SIG-M5 (cell line): Measurements from ENCODE around the gene ZNF620.
"Not testable (repeated sequence)": the region's sequence is repeated elsewhere in the genome, so short reads cannot be mapped to it uniquely, and the experiment has no call there.

Experiments used
- DNase-seq: peaks from one replicate; lab custom pipeline; 2025; lab: John Stamatoyannopoulos, UW

The ZNF620 gene

DNA sequence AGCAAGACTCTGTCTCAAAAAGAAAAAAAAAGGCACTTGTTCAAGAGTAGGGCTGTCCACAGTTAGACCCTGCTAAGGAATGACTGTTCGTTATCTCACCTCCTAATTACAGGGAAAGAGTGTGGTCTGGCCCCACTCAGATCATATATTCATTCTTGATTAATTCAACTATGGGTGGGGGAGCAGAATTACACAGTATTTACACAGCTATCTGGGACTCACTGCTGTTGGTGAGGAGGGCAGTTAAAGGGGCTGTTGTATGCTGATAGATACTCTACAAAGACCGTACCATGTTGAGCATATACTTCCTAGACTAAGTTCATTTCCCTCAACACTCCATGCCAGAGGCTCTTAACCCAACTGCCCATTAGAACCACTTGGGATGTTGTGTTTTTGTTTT lies 3.8 kb upstream of the ZNF620 start:
- no peak for DNase-seq

DNA sequence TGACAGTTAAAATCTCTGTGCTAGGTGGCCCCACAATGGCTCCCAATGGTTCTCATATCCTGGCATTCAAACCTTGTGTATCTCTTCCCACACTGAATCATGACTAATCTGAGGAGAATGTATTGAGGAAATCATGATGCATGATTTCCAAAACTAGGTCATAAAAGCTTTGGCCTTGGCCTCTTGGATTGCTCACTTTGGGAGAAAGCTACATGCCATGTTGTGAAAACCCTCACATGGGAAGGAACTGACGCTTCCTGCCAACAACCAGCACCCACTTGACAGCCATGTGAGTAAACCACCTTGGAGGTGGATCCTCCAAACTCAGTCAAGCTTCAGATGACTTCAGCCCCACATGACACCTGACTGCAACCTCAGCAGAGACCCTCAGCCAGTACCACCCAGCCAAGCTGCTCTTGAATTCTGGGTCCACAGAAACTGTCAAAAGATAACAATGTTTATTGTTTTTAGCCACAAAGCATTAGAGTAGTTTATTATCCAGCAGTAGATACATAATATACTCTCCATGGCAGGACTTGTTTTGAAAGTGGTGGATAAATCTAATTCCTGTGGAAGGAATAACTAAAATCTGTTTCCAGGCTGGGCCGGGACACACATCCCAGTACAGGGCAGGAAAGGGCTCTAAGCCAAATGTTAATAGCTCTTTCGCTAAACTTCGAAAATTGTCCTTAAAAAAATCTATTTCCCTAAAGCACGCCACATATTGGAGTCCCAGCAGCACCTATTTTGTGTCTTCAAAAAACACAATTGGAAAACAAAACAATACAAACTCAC lies 1.0 kb upstream of the ZNF620 start:
- DNase-seq, result no peak

DNA sequence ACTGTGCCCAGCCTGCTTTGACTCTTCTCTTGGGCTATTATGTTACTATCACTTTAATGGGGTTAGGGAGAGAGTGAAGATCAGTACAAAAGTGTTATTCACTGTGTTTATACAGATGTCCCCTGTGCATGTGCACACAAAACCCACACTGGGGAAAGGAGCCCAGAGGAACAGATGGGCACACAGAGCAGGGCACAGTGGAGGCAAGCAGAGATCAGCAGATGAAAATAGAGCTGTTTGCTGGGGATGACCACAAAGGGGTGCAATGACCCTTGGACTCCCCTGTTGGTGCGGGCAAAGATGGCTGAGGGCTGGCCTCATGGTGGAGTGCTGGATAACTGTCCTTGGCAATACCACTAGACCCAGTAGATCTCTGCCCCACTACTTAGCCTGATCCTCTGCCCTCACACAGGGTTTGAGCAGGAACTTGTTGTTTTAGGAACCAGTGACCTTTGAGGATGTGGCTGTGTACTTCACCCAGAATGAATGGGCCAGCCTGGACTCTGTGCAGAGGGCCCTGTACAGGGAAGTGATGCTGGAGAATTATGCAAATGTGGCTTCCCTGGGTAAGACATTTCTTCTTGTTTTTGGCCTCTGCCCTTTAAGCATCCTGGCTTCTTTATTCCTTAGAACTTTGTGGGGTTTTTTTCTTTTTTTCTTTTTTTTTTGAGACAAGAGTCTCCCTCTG lies 5.3 kb downstream of the ZNF620 start:
- DNase-seq, result no peak

DNA sequence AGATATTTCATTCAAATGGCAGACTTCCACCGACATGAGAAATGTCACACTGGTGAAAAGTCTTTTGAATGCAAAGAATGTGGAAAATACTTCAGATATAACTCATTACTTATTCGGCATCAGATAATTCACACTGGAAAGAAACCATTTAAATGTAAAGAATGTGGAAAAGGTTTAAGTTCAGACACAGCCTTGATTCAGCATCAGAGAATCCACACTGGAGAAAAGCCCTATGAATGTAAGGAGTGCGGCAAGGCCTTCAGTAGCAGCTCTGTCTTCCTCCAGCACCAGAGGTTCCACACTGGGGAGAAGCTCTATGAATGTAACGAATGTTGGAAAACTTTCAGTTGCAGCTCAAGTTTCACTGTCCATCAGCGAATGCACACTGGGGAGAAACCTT lies 10.4 kb downstream of the ZNF620 start:
- no peak for DNase-seq

DNA sequence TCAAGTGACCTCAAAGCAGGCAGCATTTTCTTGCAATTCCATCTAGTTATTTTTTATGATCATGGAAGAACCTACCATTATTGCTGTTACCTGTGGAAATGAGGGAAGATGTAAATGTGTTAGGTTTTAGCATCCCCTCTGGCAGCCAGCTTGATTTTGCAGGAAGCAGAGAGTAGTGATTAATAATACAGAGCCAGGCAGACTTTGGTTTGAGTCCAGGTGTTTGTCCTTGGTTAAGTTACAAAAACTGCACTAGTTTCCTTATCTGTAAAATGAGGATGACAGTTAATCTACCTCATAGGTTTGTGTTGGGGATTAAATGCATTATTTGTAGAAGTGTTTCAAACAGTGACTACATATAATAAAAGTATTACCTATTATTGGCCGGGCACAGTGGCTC lies 12.2 kb downstream of the ZNF620 start:
- no peak for DNase-seq

DNA sequence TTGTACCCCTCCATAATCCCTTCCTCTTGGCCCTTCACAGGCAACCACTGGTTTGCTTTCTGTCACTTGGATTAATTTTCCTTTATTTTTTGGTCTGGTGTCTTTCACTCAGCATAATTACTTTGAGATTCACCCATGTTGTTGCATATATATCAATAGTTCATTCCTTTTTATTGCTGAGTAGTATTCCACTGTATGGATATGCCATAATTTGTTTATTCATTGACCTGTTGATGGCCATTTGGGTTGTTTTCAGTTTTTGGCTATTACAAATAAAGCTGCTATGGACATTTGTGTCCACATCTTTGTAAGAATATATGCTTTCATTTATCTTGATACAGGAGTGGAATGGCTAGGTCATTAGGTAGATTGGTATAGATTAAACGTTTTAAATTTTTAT lies 13.0 kb downstream of the ZNF620 start:
- DNase-seq, result no peak

DNA sequence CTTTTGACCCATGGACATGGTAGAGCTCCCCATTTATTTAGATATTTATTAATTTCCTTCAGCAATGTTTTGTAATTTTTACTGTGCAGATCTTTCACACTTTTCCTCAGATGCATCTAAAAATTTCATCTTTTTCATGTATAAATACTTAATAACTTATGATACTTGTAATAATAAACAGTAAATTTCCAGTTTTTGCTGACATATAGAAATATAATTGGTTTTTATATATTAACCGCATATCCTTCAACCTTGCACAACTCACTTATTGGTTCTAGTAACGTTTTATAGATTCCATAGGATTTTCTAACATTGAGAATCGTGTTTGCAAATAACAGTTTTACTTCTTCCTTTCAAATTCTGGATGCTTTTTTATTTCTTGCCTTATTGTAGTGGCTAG lies 15.4 kb downstream of the ZNF620 start:
- no peak for DNase-seq

DNA sequence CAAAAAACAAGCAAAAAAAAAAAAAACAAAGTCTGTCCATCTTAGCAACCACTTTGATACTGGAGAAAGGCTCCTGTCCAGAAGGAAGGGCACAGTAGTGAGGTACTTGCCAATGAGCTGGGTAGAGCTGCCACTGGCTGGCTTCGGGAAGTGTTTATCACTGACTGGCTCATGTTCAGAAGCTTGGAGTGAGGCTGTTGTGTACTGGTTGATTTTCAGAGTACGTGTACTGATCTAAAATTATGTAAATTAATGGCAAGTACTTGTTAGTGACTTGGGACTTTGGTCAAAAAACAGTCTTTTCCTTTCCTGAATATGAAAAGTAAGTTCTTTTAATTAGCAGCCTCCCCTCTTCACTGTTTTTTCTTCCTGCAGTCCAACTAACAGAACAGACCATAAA lies 17.9 kb downstream of the ZNF620 start:
- DNase-seq, result no peak

DNA sequence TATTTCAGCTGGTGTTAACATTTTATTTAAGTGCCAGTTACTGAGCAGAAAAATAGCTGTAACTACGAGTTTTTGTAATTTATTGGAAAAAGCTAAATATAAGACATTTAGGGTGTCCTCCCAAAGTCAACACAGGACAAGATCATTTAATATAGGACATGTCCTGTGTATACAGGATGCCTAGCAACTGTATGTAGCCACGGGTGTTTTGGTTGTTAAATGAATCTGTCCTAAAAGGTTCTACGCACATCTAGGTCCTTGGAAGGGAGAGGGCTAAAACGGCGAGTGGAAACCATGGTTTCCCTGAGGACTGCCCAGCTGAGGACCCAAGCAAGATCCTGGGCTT lies 18.4 kb downstream of the ZNF620 start:
- DNase-seq, result no peak

DNA sequence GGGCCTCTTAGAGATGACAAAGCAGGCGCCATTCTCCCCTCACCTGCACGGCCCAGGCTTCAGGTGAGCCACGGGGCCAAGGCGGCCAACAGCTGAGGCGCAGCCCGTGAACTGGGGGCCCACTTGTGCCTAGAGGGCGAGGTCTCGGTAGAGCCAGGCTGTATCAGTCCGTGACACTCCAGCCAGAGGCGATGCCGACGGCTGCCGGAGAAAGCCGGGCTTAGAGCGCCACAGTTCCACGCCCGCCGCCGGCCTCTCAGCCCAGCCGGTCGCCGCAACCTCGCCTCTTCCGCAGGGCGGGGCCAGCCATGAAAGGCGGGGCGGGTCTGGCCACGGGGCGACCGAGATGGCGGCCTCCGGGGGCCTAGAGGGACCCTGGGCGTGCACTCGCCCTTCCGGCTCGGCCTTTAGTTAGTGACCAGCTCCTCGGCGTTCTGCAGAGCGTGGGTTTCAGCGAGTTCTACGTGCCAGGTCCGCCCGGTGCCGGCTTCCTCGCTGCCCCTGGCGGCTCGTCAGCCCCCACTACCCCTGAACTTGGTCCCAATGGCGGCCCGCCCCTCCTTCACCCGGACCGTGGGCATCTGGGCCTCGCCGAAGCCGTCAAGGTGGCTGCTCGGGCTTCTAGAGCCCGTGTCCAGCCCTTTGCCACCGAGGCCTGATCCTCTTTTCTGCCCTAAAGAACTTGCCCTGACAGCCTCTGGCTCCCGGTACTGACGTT lies 18.9 kb downstream of the ZNF620 start, which contains the start of gene ZNF621:
ZNF621 (plus strand) TSS at position 393 of the 718 bp plus-strand sequence. CDS start 881 bp downstream, outside the sequence.
- DNase-seq, result no peak

DNA sequence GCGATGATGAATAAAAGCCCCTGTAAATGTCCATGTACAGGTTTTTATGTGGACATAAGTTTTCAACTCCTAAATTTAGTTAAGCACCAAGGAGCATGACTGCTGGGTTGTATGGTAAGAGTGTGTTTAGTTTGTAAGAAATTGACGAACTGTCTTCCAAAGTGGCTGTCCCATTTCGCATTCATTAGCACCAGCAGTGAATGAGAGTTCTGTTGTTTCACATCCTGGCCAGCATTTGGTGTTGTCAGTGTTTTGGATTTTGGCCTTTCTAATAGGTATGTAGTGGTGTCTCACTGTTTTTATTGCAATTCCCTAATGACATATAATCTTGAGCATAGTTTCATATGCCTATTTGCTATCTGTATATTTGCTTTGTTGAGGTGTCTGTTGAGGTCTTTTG lies 22.6 kb downstream of the ZNF620 start:
- no peak for DNase-seq

DNA sequence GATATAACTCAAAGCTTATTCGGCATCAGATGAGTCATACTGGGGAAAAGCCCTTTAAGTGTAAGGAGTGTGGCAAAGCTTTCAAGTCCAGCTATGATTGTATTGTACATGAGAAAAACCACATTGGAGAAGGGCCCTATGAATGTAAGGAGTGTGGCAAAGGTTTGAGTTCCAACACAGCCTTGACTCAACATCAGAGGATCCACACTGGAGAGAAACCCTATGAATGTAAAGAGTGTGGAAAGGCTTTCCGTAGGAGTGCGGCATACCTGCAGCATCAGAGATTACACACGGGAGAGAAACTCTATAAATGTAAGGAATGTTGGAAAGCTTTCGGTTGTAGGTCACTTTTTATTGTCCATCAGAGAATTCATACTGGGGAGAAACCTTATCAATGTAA lies 26.4 kb downstream of the ZNF620 start:
- DNase-seq, result no peak

DNA sequence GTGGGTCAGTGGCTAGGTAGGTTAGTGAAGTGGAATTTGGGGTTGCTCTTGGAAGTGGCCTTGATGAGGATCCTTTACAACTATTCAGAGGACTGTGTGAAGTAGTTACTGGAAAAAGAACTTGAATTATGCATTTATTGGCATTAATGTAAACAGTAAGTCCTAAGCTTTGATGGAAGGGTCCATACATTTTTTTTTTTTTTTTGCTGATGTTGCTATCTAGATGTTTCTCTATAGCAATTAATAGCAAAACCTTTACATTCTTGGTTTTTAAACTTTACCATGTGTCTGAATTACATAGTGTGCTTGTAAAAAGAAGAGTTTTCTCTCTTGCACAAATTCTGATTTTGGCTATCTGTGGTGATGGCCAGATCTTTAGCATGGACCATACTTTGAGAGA lies 28.4 kb downstream of the ZNF620 start:
- DNase-seq, result no peak

DNA sequence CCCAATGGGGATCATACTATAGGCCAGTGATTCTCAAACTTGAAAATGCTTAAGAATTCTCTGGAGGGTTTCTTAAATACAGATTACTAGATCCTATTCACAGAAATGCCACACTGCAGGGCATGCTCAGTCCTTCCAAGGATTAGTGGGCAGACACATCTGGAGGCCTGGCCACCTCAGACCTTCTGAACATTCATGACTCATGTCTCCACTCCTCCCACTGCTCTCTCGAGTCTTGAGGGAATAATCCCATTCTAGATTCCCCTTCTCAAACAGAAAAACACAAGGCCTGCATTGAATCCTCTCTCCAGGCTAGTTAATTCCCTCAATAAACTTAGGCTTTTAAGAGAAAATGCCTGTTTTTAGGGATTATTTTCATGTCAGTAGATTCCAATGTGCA lies 41.0 kb downstream of the ZNF620 start:
- no peak for DNase-seq

DNA sequence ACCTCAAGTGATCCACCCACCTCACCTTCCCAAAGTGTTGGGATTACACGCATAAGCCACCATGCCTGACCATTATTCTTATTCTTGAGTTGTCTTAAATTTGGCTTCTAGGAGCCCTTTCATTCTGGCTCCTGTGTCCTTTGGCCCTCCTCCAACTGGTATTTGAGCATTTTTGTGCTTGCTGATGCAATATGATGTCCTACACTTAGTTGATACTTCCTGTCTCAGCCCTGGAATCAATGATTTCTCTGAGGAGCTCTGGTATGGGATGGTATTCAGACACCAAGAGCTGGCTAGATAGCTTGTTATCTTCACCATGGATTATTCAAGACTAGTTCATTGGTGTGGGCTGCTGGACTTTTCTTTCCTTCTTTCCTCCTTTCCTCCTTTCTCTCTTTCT lies 44.3 kb downstream of the ZNF620 start:
- DNase-seq, result no peak

DNA sequence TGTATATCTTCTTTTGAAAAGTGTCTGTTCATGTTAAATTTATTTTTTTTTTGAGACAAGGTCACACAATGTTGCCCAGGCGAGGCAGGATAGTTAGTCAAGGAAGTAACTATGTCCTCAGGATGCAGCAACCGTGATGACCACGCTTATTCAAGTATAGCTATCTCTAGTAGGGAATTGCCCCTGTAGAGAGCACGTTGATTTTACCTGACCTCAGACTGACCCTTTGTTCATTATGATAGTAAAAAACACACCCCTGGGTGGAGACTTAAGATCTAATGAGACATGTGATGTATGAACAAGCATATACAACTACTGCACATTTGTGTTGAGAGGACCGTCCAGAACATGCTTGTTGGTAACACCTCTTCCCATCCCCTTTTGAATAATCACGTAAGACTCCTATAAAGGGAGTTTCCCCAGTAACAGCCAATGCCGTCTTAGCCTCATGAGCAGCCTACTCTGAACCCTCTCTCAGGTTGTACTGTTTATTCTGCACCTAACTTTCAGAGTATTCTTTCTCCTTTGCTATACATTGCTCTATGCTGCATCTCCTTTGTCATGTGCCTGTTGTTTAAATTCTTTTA lies 51.8 kb downstream of the ZNF620 start:
- no peak for DNase-seq

DNA sequence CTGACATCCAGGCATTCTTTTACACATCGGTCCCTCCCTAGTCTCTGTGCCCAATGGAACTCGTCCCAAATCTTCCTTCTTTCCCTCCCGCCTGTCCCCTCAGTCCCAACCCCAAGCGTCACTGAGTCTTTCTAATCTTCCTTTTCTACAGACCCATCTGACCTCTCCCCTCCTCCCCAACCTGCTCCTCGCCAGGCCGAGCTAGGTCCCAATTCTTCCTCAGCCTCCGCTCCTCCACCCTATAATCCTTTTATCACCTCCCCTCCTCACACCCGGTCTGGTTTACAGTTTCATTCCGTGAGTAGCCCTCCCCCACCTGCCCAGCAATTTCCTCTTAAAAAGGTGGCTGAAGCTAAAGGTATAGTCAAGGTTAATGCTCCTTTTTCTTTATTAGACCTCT lies 56.6 kb downstream of the ZNF620 start:
- not testable (repeated sequence) for DNase-seq

DNA sequence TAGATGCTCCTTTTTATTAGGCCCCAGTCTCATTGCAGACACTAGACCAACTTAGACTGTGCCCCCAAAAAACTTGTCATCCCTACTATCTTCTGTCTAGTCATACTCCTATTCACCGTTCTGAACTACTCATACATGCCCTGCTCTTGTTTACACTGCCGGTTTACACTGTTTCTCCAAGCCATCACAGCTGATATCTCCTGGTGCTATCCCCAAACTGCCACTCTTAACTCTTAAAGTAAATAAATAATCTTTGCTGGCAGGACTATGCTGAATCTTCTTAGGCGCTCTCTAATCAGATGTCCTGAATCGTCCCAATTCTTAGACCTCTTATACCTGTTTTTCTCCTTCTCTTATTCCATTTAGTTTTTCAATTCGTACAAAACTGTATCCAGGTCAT lies 59.8 kb downstream of the ZNF620 start:
- DNase-seq, result not testable (repeated sequence)

DNA sequence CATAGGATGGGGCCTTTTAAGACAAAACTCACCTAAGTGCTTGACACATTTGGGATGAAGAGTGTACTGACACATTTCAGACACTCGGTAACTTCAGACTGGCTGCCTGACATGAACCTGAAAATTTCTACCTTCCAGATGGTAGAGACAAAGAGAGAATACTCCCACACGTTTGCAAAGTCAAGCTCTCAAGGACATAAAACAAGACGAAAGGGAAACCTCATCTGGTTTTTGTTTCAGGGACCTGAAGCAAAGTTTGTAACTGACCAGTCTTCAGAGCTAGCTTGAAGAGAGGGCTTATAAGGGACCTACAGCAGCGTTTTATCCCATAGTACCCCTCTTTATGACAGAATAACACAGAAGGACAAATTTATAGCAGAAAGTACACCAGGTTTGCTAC lies 60.9 kb downstream of the ZNF620 start:
- DNase-seq, result no peak
